Tibial artery (tissue), 4 donors: ENCODE results near the gene OSBPL9.

Experiments
- DNase-seq, 2 donors: peaks; one replicate each; pipeline ENCODE4 v3.0.0-alpha.2; 2019
- H3K27ac ChIP-seq, 2 donors: fragments of 200-600 bp; sonication (generic) in 1 of 2; 1 replicate in 1 of 2; 2 replicates in 1 of 2; pipeline ENCODE4 v1.5.1; 2018 to 2019; ENCODE audit warnings: mild to moderate bottlenecking in 1 of 2
- H3K27me3 ChIP-seq, 2 donors: fragments of 200-600 bp; sonication (generic) in 1 of 2; one replicate each; pipeline versions ENCODE4 v1.5.1 to v1.6.0; 2016 to 2019
- H3K36me3 ChIP-seq, 3 donors: fragments of 200-600 bp; sonication (generic) in 2 of 3; one replicate each; pipeline ENCODE4 v1.5.1; 2016 to 2019; ENCODE audit warnings: mild to moderate bottlenecking in 2 of 3
- H3K4me1 ChIP-seq, 4 donors: fragments of 200-600 bp; sonication (generic) in 2 of 4; 1 replicate in 3 of 4; 2 replicates in 1 of 4; pipeline ENCODE4 v1.5.1; 2016 to 2019
- H3K4me3 ChIP-seq, 2 donors: fragments of 200-600 bp; sonication (generic) in 1 of 2; 1 replicate in 1 of 2; 2 replicates in 1 of 2; pipeline ENCODE4 v1.5.1; 2018 to 2019; ENCODE audit warnings: mild to moderate bottlenecking in 2 of 2
- H3K9me3 ChIP-seq, 3 donors: fragments of 200-600 bp; sonication (generic) in 1 of 3; one replicate each; pipeline ENCODE4 v1.5.1; 2016 to 2019
- intact Hi-C: fragments of 100-400 bp; cut with DNase I; formaldehyde crosslinking; loops from one replicate; pipeline ENCODE4 v1.15.0; 2023; ENCODE audit warnings: low total_unique reads
- TF ChIP-seq, protein P1 (sequence below), 2 experiments: fragments of 200-600 bp in 1 of 2; fragments of 450-650 bp in 1 of 2; IDR thresholded peaks; one replicate each; pipeline ENCODE4 v1.5.1; 2017 to 2019; ENCODE audit warnings: antibody characterized with exemption in 2 of 2, mild to moderate bottlenecking in 1 of 2, moderate library complexity in 1 of 2

The OSBPL9 gene

GRCh38 chr1:51623025-51623424, 6.1 kb downstream of the OSBPL9 start:
- DNase-seq = no peak

DNA sequence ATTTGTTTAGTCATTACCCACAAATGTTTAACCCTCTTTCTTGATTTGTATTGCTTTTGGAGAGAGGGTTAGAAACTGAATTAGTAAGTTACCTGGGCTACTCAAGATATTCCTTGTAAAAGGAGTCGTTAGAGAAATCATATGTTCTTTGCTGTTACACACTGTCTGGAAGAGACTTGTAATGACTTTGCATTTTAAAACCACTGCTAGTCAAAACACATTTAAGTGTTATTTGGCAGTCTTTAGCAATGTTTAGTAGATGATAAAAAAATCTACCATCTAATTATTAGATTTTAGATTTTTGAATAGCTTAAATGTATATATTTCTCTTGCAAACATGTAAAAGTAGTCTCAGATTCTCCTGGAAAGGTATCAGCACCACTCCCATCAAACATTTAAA, 6.6 kb downstream of the OSBPL9 start:
- Histone ChIP-seq H3K4me1 (peaks cover 0 to 96% (median 57%) of the 10 kb centered on the region in 4 donors), H3K36me3 (no peaks in the 10 kb centered on the region), H3K27me3 (no peaks in the 10 kb centered on the region), H3K4me3 (no peak overlapping the region), H3K9me3 (no peaks in the 10 kb centered on the region), H3K27ac (peak overlapping the region; percentile 94)
- TF ChIP-seq, protein P1, sequence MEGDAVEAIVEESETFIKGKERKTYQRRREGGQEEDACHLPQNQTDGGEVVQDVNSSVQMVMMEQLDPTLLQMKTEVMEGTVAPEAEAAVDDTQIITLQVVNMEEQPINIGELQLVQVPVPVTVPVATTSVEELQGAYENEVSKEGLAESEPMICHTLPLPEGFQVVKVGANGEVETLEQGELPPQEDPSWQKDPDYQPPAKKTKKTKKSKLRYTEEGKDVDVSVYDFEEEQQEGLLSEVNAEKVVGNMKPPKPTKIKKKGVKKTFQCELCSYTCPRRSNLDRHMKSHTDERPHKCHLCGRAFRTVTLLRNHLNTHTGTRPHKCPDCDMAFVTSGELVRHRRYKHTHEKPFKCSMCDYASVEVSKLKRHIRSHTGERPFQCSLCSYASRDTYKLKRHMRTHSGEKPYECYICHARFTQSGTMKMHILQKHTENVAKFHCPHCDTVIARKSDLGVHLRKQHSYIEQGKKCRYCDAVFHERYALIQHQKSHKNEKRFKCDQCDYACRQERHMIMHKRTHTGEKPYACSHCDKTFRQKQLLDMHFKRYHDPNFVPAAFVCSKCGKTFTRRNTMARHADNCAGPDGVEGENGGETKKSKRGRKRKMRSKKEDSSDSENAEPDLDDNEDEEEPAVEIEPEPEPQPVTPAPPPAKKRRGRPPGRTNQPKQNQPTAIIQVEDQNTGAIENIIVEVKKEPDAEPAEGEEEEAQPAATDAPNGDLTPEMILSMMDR (IDR thresholded peaks at IDR 0.05) = no peak
- intact Hi-C loops = no loop called here
- DNase-seq = no peak

More at GRCh38 chr1:51623025-51623424, 6.1 kb downstream of the OSBPL9 start:
- no peaks in the 10 kb centered on the region for H3K27me3 ChIP-seq
- H3K9me3 ChIP-seq = no peaks in the 10 kb centered on the region
- intact Hi-C loops = no loop called here
- TF ChIP-seq, protein P1 (IDR thresholded peaks at IDR 0.05) = no peak
- no peaks in the 10 kb centered on the region for H3K36me3 ChIP-seq
- H3K4me3 ChIP-seq = peak overlapping the region in 1 of 2 donors; percentile 3
- H3K4me1 ChIP-seq = peaks cover 0 to 92% (median 55%) of the 10 kb centered on the region in 4 donors
- peak overlapping the region; percentile 94 for H3K27ac ChIP-seq

DNA sequence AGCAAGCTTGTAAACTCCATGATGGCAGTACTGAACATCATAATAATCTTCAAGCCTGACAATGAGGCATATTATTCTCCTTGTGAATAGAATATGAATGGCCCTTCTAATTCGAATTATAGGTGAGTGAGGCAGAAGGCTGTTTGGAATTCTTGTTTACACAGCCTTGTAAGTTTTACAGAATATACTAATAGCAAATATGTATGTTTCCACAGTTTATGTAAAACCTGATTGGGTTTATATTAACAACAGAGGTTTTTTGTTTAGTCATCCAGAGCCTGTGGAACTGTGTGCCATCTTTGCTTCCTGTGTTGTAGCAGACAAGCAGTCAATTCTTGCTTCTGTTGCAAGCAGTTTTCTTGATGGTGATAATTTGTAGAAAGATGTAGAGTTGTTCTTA, 8.0 kb downstream of the OSBPL9 start:
- intact Hi-C loops = loop anchor here (5.0 kb wide), 1 partner anchor 427 kb away; no protein-coding TSS in a partner anchor
- Histone ChIP-seq H3K4me3 (no peak overlapping the region), H3K4me1 (peaks cover 0 to 100% (median 56%) of the 10 kb centered on the region in 4 donors), H3K9me3 (no peaks in the 10 kb centered on the region), H3K27me3 (no peaks in the 10 kb centered on the region), H3K27ac (peak overlapping the region; percentile 94), H3K36me3 (no peaks in the 10 kb centered on the region)
- no peak for DNase-seq
- TF ChIP-seq, protein P1 (IDR thresholded peaks at IDR 0.05) = no peak

- H3K4me1 ChIP-seq = peaks cover 0 to 93% (median 39%) of the 10 kb centered on the region in 4 donors
- TF ChIP-seq, protein P1 (IDR thresholded peaks at IDR 0.05) = peak; percentile 34 to 55
- no peaks in the 10 kb centered on the region for H3K36me3 ChIP-seq
- no peak for DNase-seq
- no peaks in the 10 kb centered on the region for H3K9me3 ChIP-seq
- H3K4me3 ChIP-seq = no peak overlapping the region
- no peaks in the 10 kb centered on the region for H3K27me3 ChIP-seq
- intact Hi-C loops = loop anchor here (2.0 to 5.0 kb wide), 2 partner anchors 137 to 425 kb away; no protein-coding TSS in a partner anchor
- H3K27ac ChIP-seq = peak overlapping the region in 1 of 2 donors; percentile 94
These were observed 10.8 kb downstream of the OSBPL9 start for GRCh38 chr1:51627672-51628071.

GRCh38 chr1:51628715-51629590, 12.1 kb downstream of the OSBPL9 start:
- intact Hi-C loops = loop anchor here (2.0 to 5.0 kb wide), 2 partner anchors 136 to 423 kb away; no protein-coding TSS in a partner anchor
- H3K36me3 ChIP-seq = no peaks in the 10 kb centered on the region
- no peak for DNase-seq
- H3K4me1 ChIP-seq = peaks cover 0 to 93% (median 33%) of the 10 kb centered on the region in 4 donors
- TF ChIP-seq, protein P1 (IDR thresholded peaks at IDR 0.05) = no peak
- H3K9me3 ChIP-seq = no peaks in the 10 kb centered on the region
- no peaks in the 10 kb centered on the region for H3K27me3 ChIP-seq
- H3K27ac ChIP-seq = peak overlapping the region in 1 of 2 donors; percentile 34
- no peak overlapping the region for H3K4me3 ChIP-seq
